Mucosa of descending colon (tissue), 3 donors: ENCODE results near the gene SOX13. TPM values are rescaled to one million over a fixed set of nuclear protein-coding genes. Genes with fewer than 3 reads are reported as not detected.

Experiments used
- ATAC-seq: fragments of 200-7000 bp; cut with Tn5 transposase; one replicate; pipeline ENCODE4 v1.9.1; 2020; ENCODE audit warnings: mild to moderate bottlenecking, moderate library complexity
- DNase-seq, 3 donors: peaks; one replicate each; pipeline ENCODE4 v3.0.0-alpha.2; 2020
- H3K36me3 ChIP-seq: fragments of 200-600 bp; one replicate; pipeline ENCODE4 v1.8.0; 2021; ENCODE audit warnings: low read depth, mild to moderate bottlenecking
- H3K4me1 ChIP-seq: fragments of 200-600 bp; one replicate; pipeline ENCODE4 v1.8.0; 2021; ENCODE audit warnings: low read depth, mild to moderate bottlenecking
- H3K4me3 ChIP-seq: fragments of 200-600 bp; one replicate; pipeline ENCODE4 v1.8.0; 2021; ENCODE audit warnings: mild to moderate bottlenecking
- H3K9me3 ChIP-seq: fragments of 200-600 bp; one replicate; pipeline ENCODE4 v1.8.0; 2021; ENCODE audit warnings: mild to moderate bottlenecking
- CTCF ChIP-seq: fragments of 200-600 bp; IDR thresholded peaks from one replicate; pipeline ENCODE4 v1.8.0; 2022; ENCODE audit warnings: antibody characterized with exemption, mild to moderate bottlenecking
- intact Hi-C, 2 donors: fragments of 100-400 bp; cut with DNase I in 1 of 2; cut with micrococcal nuclease in 1 of 2; formaldehyde crosslinking; loops; one replicate each; pipeline versions ENCODE4 v1.11.0 to v1.11.1; 2022; cut with DNase I, micrococcal nuclease
- total RNA-seq, 3 donors: library from RNA; stranded (reverse); fragmentation: NEBNext Ultra II Directional in 2 of 3; extraction: Animal tissue kit (Norgen Biotek cat#: 25700) in 2 of 3; gene quantifications; one replicate each; pipeline versions ENCODE4 v1.2.1 to v1.2.4, GENCODE V29; 2021 to 2023
- donor health status: DM: no; HTN: no; CAD: no; lungs with moderate emphysema.
- donor health status: DM: no; HTN: no; CAD: no.
- donor health status: DM: no; HTN: yes; CAD: no.

The SOX13 gene
- total RNA-seq, 3 donors from 2014 or later: 39.8 to 69.2 (median 40.7) TPM

DNA sequence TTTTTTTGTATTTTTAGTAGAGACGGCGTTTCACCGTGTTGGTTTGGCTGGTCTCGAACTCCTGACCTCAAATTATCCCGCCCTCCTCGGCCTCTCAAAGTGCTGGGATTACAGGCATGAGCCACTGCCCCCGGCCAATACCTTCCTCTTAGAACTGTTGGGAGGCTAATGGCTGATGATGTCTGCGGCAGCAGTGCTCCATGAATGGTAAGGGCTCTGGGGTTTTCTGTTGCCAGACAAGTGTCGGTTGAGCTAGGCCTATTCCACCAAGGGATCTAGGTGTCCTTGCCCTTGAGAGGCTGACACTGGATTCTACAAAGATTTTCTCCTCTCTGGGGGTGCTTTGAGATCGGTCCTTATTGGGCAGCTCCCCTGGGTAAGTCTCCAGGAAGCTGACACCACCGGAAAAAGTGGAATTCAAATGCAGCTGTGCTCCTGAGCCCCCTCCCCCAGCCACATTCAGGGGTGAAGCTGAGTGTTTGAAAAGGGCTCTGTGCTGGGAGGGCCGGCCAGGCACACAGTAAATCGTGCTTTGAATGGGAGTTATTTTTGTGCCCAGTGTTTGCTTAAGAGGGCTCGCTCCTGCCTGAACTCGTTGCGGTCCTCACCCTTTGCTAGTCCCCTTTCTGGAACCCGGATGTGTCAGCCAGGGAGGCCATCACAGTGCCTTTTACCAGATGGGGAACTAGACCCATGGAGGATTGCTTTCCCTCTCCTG is 5.2 kb downstream of the SOX13 start:
- no peak for TF ChIP-seq CTCF
- H3K4me3 ChIP-seq: no peak overlapping the region
- intact Hi-C loops: loop anchor here in 1 of 2 donors (10.0 kb wide), 1 partner anchor 47 kb away; no protein-coding TSS in a partner anchor
- DNase-seq: no peak
- no peak for ATAC-seq
- no peaks in the 10 kb centered on the region for H3K36me3 ChIP-seq
- H3K4me1 ChIP-seq: peaks cover 22% of the 10 kb centered on the region
- H3K9me3 ChIP-seq: no peaks in the 10 kb centered on the region

DNA sequence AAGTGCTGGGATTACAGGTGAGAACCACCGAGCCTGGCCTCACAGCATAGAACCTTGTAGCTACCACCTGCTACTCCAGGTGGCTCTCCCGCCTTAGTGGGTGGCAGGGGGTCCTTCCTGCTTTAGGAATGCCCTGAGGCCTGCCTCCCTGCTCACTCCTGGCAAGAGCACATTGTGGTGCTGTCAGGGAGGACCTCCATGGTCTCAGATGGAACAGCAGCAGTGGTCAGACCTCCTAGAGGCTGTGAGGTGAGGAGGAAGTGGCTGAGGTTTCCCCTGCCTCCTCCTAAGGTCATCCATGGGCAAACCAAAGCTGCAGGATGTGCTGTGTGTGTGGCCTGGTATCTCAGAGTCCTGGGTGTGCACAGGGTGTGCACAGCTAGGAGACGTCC is 6.7 kb downstream of the SOX13 start:
- Histone ChIP-seq H3K36me3 (no peaks in the 10 kb centered on the region), H3K4me1 (peaks cover 35% of the 10 kb centered on the region), H3K4me3 (no peak overlapping the region), H3K9me3 (no peaks in the 10 kb centered on the region)
- DNase-seq (no peak), ATAC-seq (no peak)
- TF ChIP-seq CTCF: no peak
- intact Hi-C loops: loop anchor here in 1 of 2 donors (10.0 kb wide), 1 partner anchor 45 kb away; no protein-coding TSS in a partner anchor

DNA sequence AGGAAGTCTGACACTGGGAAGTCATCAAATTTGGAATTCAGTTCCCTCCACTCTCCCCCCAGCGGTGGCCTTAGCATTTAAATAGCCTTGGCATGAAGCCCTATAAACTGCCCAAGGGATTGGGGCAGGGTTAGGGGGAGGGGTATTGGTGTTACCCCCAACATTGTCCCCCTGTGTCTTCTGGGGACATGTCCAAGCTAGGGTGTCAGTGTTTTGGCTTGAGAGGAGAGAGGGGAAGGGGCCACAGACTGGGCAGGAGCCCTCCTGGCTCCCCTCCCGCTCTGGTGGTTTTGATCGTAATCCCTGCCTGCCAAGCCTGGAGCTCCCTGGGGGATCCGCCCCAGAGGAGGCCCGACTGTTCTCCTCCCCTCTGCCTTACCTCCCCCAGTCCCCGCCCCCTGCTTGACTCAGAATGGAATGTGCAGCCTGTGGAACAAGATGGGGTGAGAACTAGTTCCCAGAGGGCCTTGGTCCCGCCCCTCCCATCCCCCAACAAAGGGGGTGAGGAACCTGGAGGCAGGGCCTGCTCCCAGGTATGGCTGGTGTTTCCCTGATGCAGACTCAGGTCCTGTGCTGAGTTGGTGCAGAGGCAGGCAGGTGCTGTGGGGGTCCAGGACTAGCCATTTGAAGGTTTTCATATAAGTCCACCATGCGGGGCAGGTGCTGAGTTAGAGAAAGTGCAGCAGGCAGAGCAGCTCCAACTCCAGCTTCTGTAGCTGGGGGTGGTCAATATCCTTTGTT is 7.4 kb downstream of the SOX13 start:
- DNase-seq (peak; percentile 81 to 89 (median 85)), ATAC-seq (peak; percentile 88)
- Histone ChIP-seq H3K4me3 (no peak overlapping the region), H3K9me3 (no peaks in the 10 kb centered on the region), H3K4me1 (peaks cover 35% of the 10 kb centered on the region), H3K36me3 (no peaks in the 10 kb centered on the region)
- intact Hi-C loops: no loop called here
- no peak for TF ChIP-seq CTCF

DNA sequence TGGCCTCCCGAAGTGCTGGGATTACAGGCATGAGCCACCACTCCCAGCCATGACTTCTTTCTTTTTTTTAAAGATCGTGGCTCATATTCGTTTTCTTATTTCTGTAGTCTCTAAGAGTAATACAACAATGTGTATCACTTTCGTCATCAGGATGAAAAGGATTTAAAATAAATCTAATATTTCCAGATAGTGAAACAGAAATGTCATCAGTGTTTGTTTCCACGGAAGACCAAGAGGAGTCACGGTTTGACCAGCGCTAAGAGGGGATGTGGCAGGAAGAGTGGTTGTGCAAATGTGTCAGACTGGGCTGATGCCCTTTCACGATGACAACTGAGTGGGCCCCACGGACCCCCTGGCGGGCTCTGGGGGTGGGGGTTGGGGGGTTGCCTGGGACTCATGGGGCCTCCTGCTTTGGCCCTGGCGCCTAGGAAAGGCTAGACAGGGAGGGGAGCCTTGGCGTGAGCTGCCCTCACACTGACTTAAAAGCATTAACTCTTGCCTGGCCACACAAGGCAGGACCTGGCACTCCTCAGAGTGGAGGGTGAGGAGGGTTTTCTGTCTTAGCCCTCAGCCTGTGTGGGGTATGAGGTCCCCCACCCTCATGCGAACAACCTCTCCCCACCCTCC is 8.4 kb downstream of the SOX13 start:
- Histone ChIP-seq H3K9me3 (no peaks in the 10 kb centered on the region), H3K4me1 (peaks cover 29% of the 10 kb centered on the region), H3K36me3 (no peaks in the 10 kb centered on the region), H3K4me3 (no peak overlapping the region)
- TF ChIP-seq CTCF: no peak
- DNase-seq: no peak
- intact Hi-C loops: no loop called here
- ATAC-seq: no peak

DNA sequence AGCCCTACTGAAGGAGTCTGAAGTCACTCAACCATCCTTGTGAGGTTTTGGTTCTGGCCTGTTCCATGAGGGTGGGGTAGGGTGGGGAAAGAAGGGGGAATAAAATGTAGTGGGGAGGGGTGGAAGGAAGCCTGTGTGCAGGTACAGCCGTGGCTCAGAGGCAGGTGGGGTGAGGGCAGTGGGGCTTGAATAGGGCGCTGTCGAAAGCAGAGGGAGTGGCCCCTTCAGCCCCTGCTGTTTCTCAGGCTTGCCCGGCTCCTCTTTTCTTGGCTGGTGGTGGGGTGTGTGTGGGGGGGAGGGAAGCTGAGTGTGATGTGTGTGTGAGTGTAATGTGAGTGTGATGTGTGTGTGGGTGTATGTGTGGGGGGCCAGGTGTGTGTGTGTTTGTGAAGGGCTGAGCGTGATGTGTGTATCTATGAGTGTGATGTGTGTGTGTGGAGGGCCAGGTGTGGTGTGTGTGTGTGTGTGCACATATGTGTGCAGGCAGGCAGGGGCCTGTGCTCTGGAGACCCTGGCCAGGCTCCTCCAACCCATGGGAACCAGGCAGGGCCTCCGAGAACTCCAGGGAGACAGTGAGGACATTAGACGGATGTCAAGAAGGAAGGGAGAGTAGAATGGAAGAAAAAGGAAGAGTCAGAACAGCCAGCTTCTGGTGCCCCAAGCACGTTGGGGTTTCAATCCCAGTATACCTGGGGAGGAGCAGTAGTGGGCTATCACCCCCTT is 9.0 kb downstream of the SOX13 start:
- ATAC-seq (no peak), DNase-seq (no peak)
- H3K9me3 ChIP-seq: no peaks in the 10 kb centered on the region
- intact Hi-C loops: no loop called here
- no peak for TF ChIP-seq CTCF
- no peaks in the 10 kb centered on the region for H3K36me3 ChIP-seq
- no peak overlapping the region for H3K4me3 ChIP-seq
- peaks cover 29% of the 10 kb centered on the region for H3K4me1 ChIP-seq
